Measurements from ENCODE around the gene HSD11B2.

Gene HSD11B2

DNA sequence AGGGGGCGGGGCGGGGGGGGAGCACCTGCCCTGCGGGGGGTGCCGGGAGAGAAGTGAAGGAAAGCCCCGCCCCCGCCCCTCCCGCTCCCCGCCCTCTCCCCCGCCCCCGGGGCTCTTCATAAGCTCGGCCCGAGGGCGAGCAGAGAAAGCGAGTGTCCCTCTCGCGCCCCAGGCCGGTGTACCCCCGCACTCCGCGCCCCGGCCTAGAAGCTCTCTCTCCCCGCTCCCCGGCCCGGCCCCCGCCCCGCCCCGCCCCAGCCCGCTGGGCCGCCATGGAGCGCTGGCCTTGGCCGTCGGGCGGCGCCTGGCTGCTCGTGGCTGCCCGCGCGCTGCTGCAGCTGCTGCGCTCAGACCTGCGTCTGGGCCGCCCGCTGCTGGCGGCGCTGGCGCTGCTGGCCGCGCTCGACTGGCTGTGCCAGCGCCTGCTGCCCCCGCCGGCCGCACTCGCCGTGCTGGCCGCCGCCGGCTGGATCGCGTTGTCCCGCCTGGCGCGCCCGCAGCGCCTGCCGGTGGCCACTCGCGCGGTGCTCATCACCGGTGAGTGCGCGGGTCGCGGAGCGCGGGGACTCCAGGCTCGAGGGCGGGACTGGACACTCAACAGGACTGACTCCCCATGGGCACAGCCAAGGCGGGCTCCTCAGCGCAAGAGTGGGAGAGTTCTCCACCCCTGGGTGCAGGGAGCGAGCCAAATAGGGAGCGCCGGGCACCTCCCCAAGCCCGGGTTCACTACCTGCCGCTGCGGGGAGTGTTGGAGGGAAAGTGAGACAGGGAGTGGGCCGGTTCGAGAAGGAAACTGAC is at the start of gene HSD11B2:
Gene HSD11B2, plus strand, starts transcription at position 145 of the 798 bp plus-strand sequence. Its CDS starts 128 bp downstream, at position 273.
- DNase-seq (ENCODE audit: low read depth) = peak; percentile 68

DNA sequence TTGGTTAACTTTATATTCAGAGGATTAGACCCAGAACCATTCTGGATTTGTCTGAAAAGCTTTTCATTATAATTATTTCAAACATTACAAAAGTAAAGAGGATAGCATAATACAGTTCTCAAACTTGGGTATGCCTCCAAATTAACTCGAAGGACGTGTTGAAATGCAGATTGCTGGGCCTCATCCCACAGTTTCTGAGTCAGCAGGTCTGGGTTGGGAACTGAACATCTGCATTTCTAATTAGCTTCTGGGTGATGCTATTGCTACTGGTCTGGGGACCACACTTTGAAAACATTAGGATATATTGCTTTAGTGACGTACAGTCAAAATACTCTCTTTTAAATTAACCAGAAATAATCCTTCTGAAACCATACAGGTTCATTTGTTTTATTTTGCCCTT is 47.6 kb upstream of the HSD11B2 start:
- no peak for DNase-seq (ENCODE audit: low read depth)

DNA sequence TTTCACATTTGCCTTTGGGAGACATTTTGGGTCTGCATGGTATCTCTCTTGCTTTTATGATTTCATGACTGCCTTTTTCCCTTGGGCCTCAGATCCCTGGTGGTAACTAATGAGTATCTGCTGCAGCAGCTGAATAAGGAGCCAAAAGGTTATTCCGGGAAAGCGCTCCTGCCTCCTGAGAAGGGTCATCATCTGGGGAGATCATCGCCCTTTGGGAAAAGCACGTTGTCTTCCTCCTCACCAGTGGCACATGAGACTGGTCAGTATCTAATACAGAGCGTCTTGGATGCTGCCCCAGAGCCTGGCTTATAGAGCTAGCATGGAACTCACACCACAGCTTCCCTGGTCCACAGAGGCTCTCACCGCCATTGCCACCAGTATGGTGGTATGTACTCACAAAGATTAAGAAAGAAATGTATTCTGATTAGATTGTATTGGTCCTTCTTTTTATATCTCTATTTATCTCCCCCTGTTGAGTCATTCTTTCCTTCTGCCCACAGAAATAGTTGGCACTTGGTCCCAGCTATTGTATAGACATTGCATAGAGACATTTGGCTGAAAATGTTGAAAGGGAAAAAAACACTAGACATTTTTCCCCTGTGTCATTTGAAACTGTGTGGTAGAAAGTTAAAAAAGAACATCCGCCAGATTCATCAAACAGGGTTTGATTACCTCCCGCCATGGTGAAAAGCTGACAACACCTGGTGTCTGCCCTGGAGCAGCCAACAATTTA is 46.0 kb upstream of the HSD11B2 start:
- no peak for DNase-seq (ENCODE audit: low read depth)

DNA sequence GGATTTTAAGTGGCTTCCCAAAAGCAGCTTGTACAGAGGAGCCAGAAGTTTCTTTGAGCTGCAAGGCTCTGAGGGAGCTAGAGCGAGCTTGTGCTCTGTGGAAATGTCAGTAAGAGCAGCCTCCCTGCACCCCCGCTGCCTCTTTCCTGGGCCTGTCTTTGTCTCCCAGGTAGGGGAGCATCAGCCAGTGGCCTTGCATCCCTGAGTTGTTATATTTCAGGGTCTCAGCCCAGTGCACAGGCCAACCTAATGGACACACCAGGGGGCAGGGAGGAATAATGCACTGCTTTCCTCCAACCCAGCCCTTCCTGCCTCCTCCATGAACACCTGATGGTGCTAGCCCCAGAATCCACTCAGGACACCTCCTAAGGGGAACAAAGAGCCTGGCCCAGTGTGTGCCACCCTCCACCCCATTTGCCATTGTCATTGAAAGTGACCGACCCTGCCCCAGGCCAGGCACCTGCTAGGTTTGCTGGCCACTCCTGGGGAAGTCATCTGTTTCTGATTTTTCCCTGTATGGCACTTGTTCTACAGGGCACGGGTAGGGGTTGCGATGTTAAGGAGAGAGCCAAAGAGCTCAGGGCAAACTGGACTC is 44.0 kb upstream of the HSD11B2 start:
- DNase-seq (ENCODE audit: low read depth) = no peak

DNA sequence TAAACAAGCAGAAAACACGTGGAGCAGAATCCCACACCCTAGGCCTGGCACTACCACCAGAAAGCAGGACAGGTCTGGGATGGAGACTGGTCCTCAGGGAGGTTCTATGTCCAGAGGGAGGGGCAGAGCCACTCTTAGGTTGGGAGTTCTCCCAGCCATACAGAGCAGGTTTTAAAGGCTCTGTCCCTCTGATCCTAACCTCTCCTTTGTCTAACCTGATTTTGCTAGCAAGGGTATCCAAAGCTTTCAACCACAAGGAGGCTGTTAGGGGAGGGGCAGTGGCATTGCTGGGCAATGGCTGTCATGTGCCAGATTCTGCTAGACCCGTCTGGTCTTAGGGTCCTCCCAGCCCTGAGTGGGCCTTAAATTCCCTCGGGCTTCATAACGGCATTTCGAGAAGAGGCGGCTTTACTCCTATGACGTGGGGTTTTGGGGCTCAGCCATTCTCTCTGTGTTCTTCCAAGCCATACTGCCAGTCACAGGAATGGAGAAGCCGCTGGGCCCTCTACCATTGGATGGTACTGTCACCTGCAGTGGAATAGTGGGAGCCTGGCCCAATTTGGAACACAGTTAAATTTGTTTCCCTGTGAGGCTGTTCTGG is 43.3 kb upstream of the HSD11B2 start:
- no peak for DNase-seq (ENCODE audit: low read depth)

DNA sequence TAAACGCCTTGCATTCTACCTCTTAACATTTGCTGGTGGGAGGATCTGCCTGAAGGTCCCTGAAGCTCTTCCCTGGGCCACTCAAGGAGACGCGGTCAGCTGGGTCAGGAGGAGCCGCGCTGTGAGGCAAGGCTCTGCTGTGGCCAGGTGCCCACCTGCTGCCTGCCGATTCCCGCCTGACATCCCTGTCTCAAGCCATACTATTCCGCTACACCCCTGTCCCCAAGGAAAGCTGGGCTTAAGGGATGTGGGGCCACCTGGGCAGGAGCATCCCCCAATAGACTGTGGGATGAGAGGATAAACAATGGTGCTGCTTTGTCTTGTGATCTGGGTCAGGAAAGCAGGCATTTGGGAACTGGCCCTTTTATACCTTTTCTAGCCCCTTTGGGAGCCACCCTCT is 42.7 kb upstream of the HSD11B2 start:
- DNase-seq (ENCODE audit: low read depth) = no peak

DNA sequence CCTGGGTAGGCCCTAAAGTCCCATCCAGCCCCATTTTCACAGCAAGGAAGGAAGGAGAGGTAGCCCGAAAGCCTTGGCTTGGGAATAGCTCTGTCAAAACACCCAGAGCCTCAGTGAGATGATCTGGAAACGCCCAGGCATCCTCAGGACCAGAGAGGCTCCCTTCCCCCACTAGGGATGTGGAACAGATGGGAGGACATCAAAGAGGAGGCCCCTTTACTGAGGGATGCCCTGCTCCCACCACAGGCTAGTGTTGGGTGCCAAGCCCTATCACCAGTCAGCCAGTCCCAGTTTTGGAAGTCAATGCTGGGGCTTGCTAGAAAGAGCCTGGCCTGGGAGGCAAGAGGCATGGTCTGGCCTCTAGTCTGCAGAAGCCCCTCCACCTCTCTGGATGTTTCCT is 42.3 kb upstream of the HSD11B2 start:
- DNase-seq (ENCODE audit: low read depth) = no peak

DNA sequence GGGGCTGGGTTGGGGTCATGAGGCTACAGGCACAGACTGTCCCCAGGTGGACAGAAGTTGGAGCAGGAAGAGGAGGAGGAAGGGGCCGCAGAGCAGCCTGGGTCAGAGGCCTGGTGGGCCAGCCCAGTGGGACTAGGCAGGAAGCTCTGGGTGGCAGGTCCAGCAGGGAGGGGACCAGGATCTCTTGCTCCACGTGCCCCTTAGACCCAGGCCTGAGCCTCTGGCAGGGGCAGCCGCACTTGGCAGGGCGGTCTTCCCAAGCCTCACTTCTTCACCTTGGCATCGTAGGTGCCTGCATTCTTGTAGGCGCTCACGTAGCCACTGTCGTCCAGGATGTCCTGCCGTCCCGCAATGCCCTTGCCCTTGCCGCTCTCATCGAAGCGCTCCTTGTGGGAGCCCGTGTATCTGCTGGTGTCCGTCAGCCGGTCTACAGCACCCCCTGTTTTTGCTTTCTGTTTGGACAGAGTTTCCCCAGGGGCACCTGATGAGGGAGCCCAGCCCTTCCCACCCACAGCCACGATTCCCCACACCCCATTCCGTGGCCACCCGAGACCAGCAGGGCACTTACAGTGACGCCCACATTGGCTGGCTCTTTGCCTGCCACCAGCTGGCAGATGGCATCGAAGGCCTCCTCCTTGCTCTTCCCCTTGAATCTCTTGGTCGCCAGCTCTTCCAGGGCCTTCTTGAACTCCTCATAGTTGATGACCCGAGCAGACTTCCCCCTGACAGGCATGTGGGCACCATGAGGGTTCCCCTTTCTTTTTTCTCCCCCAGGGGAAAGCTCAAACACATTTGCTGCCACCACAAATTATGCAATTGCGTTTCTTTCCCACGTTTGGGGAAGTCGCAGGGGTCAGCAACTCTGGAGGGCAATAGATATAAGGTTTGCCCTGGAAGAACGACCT is 40.8 kb upstream of the HSD11B2 start:
- DNase-seq (ENCODE audit: low read depth) = no peak

DNA sequence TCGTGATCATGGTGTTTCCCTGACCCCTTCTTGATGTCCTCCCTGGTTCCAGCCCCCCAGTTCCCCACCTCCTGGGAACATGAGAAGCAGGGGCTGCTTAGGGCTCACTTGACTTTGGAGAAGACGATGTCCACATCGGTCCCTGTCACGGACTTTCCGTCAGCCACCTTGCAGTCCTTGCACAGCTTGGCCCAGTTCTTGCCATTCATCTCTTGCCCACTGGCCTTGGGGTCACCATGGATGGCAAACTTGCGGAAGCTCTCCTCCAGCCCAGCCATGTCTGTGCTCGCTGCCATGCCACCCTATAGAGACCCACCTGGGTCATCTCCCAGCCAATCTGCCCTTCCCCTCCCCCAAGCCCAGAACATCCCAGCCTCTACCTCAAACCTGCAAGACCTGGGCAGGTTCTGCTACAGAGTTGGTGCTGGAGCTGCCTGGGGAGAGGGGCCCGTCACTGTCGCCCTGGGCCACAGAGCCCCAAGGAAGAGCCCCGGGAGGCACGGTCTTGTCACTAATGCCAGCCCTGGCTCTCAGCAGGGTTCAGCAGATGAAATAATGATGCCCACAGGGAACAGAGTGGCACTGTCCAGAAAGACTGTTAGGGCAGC is 40.0 kb upstream of the HSD11B2 start:
- no peak for DNase-seq (ENCODE audit: low read depth)

DNA sequence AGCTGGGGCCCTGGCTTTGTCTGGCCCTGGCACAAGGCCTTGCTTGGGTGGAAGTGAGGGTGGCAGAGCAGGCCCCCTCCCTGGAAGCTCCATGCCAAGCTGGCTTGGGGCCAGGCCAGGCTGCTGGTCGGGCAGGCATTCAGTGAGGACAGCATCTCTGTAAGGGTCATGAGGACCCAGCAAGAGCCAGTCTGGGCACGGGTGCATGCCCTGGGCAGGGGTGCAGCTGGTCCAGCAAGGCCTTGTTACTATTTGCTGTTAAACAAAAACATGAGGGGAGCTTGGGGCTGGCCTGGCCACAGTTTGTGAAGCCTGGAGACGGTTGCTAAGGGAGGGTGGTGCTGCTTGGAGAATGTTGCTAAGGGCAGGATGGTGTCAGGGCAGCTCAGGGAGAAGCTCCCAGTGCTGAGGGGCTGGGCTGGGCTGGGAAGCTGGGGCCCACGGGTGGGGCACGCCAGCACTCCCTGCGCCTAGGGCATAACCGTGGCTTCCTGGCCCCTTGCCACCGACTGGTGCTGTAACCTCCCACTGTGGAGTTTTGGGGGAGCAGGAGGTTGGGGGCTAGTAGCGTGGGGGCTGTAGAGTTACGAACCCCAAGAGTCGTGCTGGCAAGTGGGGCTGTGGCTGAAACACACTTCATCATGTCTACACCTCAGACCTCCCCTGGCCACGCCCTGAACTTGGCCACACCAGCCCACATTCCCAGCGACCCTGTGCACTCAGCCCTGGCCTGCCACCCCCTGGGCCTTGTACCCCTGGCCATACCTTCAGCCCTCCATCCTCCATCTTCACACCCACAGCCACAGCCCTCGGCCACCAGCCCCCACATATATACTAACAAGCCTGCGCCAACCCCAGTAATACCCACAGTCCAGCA is 39.3 kb upstream of the HSD11B2 start:
- peak; percentile 23 for DNase-seq (ENCODE audit: low read depth)

DNA sequence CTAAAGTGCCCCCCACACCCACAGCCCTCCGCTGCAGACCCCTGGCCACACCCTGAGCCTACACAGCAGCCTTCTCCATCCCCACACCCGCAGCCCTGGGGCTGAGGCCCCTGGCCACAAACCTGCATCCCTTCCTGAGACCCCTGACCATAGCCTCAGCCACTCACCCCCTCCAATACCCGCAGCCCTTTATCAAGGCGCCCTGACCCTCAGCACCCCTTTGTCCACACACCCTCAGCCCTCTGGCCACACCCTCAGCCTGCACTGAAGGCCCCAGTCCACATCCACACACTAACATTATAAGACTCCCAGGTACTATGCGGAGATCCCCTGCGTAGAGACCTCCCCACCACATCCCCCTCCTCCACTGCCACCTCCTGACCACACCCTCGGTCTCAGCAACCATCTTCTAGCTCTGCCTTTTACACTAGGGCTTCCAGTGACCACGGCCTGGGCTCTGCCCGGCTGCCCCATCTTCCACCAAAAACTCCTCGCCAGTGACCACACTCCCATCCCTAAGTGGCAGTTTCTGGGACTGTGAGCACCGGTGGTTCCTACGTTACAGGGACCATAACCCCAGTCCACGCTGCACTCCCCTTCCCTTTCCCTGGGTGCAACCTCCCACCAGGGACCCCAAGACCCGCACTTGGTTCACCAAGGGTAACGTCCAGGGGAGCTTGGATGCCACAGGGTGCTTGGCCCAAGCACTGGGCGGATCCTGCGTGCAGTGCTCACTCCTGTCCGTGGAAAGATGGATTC is 38.4 kb upstream of the HSD11B2 start:
- no peak for DNase-seq (ENCODE audit: low read depth)

DNA sequence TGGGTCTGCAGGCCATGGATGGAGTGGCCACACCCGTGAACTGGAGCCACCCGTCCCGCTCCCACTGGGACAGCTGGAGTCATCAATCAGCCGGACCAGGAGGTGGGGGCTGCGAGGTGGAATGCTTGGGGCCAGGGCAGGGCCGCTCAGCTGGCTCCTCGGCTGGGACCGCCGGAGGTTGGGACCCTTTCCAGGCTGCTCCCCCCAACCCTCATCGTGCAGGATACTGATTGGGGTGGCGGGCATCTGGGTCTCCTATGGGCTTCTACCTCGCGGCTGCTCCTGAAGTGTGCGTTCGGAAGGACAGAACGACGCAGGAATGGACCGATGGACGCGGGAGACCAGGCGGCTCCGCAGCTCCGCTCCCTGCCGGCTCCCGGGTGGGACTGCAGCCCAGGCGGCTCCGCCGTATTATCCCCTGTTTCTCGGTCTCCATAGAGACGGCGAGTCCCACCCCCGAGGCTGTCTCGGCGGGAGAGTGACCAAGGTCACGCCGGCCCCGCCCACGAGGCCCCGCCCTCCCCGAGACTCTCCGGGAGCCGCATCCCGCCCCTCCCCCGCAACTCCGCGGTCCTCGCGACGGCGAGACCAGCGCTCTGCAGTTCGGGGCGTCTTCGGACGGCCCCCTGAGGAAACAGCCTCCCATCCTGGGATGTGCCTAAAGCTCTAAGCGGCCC is 37.7 kb upstream of the HSD11B2 start, which contains the start of gene TPPP3:
Gene TPPP3, minus strand, starts transcription at position 388 of the 677 bp plus-strand sequence. CDS start 2,387 bp downstream, outside the sequence.
- DNase-seq (ENCODE audit: low read depth) = peak; percentile 86

DNA sequence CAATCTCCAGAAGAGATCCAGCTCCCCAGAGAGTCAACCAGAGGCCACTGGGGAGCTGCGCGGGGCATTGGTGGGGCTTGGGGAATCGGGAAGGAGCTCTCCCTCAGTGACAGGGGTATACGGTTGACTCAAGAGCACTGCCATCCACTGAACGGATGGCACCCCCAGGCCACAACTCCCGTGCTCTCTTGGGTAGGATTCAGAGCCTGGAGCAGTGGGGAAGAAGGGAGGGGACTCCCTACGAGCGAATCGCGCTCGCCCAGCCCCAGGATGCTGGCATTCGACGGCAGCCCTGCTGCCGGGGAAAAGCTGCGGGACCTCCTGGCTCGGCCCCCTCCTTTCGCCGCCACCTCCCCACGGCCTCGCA is 37.1 kb upstream of the HSD11B2 start:
- no peak for DNase-seq (ENCODE audit: low read depth)

DNA sequence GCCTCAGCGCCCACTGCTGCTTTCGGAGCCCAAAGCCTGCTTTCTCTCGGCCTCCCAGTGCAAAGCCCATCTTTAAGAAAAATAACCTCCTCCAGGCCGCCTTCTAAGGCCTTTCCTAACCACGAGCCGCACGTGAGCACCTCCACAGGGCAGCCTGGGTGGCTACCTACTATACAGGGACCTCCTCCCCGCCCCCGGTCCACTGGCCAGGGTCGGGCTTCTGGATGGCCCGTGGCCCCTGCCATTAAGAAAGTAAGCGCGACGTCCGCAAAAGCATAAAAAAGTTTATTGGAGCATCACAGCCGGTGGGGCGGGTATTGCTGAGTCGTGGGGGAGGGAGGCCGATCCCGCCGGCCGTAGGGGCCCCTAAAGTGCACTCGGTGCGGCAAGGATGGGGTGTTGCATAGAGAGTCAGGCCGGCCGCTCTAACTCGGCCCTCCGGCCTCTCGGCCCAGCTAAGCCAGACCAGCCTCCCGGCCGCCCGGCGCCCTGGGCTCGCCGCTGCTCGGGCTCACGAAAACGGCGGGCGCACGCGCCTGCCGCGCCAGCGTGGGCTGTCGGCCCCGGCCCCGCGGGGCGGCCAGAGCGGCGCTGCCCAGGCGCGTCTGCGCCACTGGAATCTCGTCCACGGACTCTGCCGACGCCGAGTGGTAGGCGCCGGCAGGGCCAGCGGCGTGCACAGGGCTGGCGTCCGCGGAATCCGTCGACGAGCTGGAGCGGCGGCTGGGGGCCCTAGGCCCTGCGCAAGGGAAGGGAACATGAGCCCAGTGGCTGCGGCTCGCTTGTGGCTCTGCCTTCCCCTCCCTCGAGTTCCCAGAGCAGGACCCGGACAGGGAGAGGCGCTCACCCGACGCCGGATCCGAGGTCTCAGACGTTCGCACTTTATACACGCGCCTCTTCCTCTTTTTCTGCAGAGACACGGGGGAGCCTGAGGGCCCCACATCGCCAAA is 36.5 kb upstream of the HSD11B2 start:
- no peak for DNase-seq (ENCODE audit: low read depth)

DNA sequence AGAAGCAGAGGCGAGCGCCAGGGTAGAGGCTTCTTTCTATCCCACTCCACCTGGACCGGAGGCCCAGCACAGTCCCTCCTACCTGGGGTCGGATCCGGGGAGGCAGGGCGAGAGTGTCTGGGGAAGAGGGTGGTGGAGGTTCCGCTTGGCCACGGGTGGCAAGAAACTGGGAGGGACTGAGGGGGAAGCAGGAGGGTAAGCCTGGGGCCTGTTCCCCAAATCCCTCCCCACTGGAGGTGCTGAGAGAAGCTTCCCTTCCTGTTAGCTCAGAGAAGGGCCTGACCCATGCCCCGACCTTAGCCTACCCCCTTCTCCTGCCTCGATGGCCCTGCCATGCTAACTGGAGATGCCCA is 35.8 kb upstream of the HSD11B2 start:
- DNase-seq (ENCODE audit: low read depth) = no peak

DNA sequence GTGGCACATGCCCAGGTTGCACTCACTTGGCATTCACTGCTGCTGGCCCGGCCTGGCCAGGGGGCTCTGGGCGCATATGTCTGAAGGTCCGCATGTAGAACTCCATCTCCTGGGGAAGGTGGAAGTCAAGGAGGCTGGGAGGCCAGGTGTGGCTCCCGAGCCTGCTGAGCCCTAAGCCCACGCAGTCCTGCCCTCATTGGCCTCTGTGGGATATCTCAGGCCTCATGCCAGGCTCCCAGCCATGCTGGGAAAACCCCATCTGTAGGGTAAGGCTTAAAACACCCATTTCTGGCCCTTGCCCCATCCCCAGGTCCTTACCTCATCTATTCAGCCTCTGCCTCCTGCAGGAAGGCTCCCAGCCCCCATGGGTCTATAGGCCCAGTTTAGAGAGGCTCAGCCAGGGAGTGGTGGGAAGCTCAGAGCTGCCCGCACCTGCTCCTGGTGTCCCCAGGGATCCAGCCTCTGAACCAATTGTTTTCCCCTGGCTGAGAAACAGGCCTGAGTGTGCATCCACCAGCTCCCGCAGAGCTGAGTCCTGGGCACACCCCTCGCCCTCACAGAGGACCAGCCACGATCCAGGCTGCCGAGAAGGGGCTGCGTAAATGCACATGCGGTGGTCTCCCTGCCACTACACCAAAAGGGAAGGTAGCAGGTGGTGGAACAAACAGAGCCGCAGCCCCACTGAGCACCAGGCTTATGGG is 35.3 kb upstream of the HSD11B2 start:
- peak; percentile 25 for DNase-seq (ENCODE audit: low read depth)

All from EH (cell line).